Neural progenitor cell (in vitro differentiated cells): Measurements from ENCODE around the gene ADAM8. TPM values are rescaled to one million over a fixed set of nuclear protein-coding genes. Genes with fewer than 3 reads are reported as not detected.

Experiments used
- DNase-seq: peaks from one replicate; pipeline ENCODE4 v3.0.0-alpha.2; 2016; ENCODE audit warnings: low spot score
- H2AFZ ChIP-seq: fragments of 200-600 bp; sonication (generic); replicated peaks from 2 replicates; pipeline ENCODE4 v1.6.1; 2016; ENCODE audit warnings: antibody characterized with exemption
- H3F3A ChIP-seq: fragments of 200-600 bp; sonication (generic); 2 replicates; pipeline ENCODE4 v1.6.1; 2016; ENCODE audit warnings: antibody characterized with exemption, low read depth
- H3K27ac ChIP-seq: fragments of 200-600 bp; sonication (generic); 2 replicates; pipeline ENCODE4 v1.5.1; 2016; ENCODE audit warnings: mild to moderate bottlenecking
- H3K27me3 ChIP-seq: fragments of 200-600 bp; sonication (generic); 2 replicates; pipeline ENCODE4 v1.6.1; 2016; ENCODE audit warnings: mild to moderate bottlenecking, moderate library complexity
- H3K36me3 ChIP-seq: fragments of 200-600 bp; sonication (generic); 2 replicates; pipeline ENCODE4 v1.5.1; 2016
- H3K4me1 ChIP-seq: fragments of 200-600 bp; sonication (generic); 2 replicates; pipeline ENCODE4 v1.6.1; 2016; ENCODE audit warnings: mixed run types
- H3K4me2 ChIP-seq: fragments of 200-600 bp; sonication (generic); 2 replicates; pipeline ENCODE4 v1.6.1; 2016
- H3K4me3 ChIP-seq: fragments of 200-600 bp; sonication (generic); 2 replicates; pipeline ENCODE4 v1.5.1; 2016
- H3K79me2 ChIP-seq: fragments of 200-600 bp; sonication (generic); 2 replicates; pipeline ENCODE4 v1.6.1; 2016; ENCODE audit warnings: low read depth
- H3K9ac ChIP-seq: fragments of 200-600 bp; sonication (generic); 2 replicates; pipeline ENCODE4 v1.6.1; 2016
- H3K9me3 ChIP-seq: fragments of 200-600 bp; sonication (generic); 2 replicates; pipeline ENCODE4 v1.5.1; 2016; ENCODE audit warnings: low read depth
- H4K20me1 ChIP-seq: fragments of 200-600 bp; sonication (generic); 2 replicates; pipeline ENCODE4 v1.6.1; 2016; ENCODE audit warnings: low read depth
- H3K27ac Mint-ChIP-seq: 3 replicates; pipeline ENCODE4 v1.8.0; 2021; ENCODE audit warnings: mixed read lengths
- H3K27me3 Mint-ChIP-seq: 2 replicates; pipeline ENCODE4 v1.8.0; 2022; ENCODE audit warnings: low read depth, mild to moderate bottlenecking, inconsistent platforms, moderate library complexity, mixed read lengths; ENCODE audit not compliant: insufficient read depth
- H3K36me3 Mint-ChIP-seq: 3 replicates; pipeline ENCODE4 v1.8.0; 2021; ENCODE audit warnings: mixed read lengths
- H3K4me1 Mint-ChIP-seq: 3 replicates; pipeline ENCODE4 v1.8.0; 2021; ENCODE audit warnings: mixed read lengths
- H3K4me3 Mint-ChIP-seq: 3 replicates; pipeline ENCODE4 v1.8.0; 2021; ENCODE audit warnings: mild to moderate bottlenecking, moderate library complexity, mixed read lengths
- H3K9me3 Mint-ChIP-seq: 3 replicates; pipeline ENCODE4 v1.8.0; 2020; ENCODE audit warnings: mixed read lengths
- EZH2 ChIP-seq: fragments of 200-600 bp; sonication (generic); IDR thresholded peaks from 2 replicates; pipeline ENCODE4 v1.6.1; 2017; ENCODE audit warnings: antibody characterized with exemption, mild to moderate bottlenecking, moderate library complexity
- EZH2phosphoT487 ChIP-seq: fragments of 200-600 bp; sonication (generic); IDR thresholded peaks from 2 replicates; pipeline ENCODE4 v1.6.1; 2017; ENCODE audit warnings: antibody characterized with exemption
- total RNA-seq: library from RNA; depleted of rRNA; stranded (reverse); fragments of >200 nt; gene quantifications from 2 replicates; pipeline ENCODE4 v1.2.3, GENCODE V29; 2015; ENCODE audit warnings: low replicate concordance
- TF ChIP-seq, protein P1 (sequence below): fragments of 200-600 bp; sonication (generic); IDR thresholded peaks from 2 replicates; pipeline ENCODE4 v1.5.1; 2017; ENCODE audit warnings: antibody characterized with exemption, mild to moderate bottlenecking

The ADAM8 gene
- total RNA-seq, 1 donor from 2014 or later: 3.3 TPM

DNA sequence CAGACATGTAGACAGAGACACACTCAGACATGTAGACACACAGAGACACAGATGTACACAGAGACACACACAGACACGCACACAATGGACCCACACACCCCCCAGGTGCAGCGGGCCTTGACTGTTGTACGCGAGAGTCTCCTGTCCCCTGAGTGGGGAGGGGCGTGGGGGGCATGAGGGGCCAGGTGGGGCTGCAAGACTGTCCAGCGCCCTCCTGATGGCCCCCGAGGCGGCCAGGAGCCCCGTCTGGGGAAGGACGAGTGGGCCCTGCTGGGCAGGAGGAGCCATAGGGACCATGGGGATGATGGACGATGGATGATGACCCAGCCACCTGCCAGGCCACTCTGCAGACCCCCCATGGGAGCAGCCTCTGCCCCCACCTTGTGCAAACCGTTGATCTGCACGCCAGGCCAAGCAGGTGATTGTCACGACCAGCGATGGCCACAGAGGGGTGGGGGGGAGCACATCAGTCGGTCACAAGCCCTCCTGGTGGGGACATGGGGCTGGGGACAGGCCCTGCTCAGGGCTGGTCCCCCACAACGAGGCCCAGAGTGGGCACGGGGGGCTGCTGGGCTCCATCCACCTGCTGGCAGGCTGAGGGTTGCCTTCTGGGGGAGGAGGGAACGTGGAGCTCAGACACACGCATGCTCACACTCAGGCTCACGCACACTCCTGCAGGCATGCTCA, 27.4 kb downstream of the ADAM8 start:
- Histone ChIP-seq H3K4me1 (peaks cover 15% of the 10 kb centered on the region), H3K79me2 (no peaks in the 10 kb centered on the region), H3K9me3 (no peaks in the 10 kb centered on the region), H3K27ac (no peak overlapping the region), H3K4me2 (no peak overlapping the region), H3K27me3 (no peaks in the 10 kb centered on the region), H3F3A (no peaks in the 10 kb centered on the region), H3K36me3 (no peaks in the 10 kb centered on the region), H3K9ac (no peak overlapping the region), H2AFZ (no peak overlapping the region), H3K4me3 (no peak overlapping the region), H4K20me1 (no peaks in the 10 kb centered on the region)
- no peak for DNase-seq
- H3K4me3 Mint-ChIP-seq: no peak overlapping the region
- no peaks in the 10 kb centered on the region for H3K36me3 Mint-ChIP-seq
- H3K9me3 Mint-ChIP-seq: no peaks in the 10 kb centered on the region
- peaks cover 19% of the 10 kb centered on the region for H3K4me1 Mint-ChIP-seq
- peak overlapping the region; percentile 64 for H3K27ac Mint-ChIP-seq
- H3K27me3 Mint-ChIP-seq: peaks cover 7% of the 10 kb centered on the region
- TF ChIP-seq EZH2phosphoT487 (no peak), EZH2 (no peak)
- TF ChIP-seq, protein P1, sequence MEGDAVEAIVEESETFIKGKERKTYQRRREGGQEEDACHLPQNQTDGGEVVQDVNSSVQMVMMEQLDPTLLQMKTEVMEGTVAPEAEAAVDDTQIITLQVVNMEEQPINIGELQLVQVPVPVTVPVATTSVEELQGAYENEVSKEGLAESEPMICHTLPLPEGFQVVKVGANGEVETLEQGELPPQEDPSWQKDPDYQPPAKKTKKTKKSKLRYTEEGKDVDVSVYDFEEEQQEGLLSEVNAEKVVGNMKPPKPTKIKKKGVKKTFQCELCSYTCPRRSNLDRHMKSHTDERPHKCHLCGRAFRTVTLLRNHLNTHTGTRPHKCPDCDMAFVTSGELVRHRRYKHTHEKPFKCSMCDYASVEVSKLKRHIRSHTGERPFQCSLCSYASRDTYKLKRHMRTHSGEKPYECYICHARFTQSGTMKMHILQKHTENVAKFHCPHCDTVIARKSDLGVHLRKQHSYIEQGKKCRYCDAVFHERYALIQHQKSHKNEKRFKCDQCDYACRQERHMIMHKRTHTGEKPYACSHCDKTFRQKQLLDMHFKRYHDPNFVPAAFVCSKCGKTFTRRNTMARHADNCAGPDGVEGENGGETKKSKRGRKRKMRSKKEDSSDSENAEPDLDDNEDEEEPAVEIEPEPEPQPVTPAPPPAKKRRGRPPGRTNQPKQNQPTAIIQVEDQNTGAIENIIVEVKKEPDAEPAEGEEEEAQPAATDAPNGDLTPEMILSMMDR: no peak

DNA sequence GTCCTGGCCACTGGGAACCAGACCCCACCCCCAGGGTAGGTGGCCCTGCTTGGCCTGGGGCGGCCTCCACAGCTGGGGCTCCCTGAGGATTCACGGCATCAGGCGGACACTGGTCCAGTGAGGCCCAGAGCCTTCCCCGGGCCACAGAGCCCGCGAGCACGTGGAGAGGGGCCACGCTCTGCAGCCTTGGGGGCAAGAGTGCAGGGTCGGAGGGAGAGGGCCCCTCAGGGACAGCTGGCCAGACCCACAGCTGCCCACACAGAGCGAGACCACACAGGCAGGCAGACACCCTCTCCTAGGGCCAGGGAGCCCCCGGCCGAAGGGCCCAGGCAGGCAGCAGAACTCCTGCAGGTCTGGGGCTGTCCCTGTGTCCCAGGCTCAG, 28.3 kb downstream of the ADAM8 start:
- Histone ChIP-seq H3K27me3 (no peaks in the 10 kb centered on the region), H3K4me1 (peaks cover 17% of the 10 kb centered on the region), H2AFZ (no peak overlapping the region), H3K9me3 (no peaks in the 10 kb centered on the region), H3K27ac (no peak overlapping the region), H3K36me3 (no peaks in the 10 kb centered on the region), H3K79me2 (no peaks in the 10 kb centered on the region), H3K9ac (no peak overlapping the region), H4K20me1 (no peaks in the 10 kb centered on the region), H3K4me3 (no peak overlapping the region), H3K4me2 (no peak overlapping the region), H3F3A (no peaks in the 10 kb centered on the region)
- Mint-ChIP-seq H3K36me3 (no peaks in the 10 kb centered on the region), H3K27ac (no peak overlapping the region), H3K4me3 (no peak overlapping the region), H3K9me3 (no peaks in the 10 kb centered on the region), H3K4me1 (peaks cover 19% of the 10 kb centered on the region), H3K27me3 (peaks cover 9% of the 10 kb centered on the region)
- no peak for DNase-seq
- TF ChIP-seq EZH2 (no peak), EZH2phosphoT487 (no peak)

DNA sequence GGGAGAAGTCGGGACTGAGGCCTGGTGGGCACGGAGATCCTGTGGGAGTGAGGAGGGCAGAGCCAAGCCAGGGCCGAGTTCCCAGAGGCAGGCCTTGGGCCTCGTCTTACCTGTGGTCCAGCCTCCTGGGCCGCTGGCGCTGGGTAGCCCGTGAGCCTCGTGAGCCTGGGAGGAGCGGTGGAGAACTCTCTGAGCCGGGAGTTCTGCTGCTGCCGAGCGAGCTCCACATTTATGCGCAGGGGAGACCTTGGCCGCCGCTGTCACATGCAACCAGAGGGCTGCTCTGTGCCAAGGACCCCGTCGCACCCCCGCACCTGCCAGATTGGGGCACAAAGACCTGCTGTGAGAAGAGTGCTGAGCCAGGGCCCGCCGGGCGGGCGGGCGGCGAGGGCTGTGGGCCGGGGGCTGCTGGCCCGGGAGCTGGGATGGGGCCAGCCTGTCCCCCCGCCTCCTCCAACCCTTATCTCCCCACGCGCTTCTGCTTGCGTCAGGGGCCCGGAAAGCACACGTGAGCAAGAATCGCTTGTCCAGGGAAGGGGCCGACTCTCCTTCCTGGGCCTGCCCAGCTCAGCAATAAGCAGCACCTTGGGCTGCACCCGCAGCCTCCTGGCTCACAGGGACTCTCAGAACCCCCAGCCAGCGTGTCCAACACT, 28.9 kb downstream of the ADAM8 start:
- no peaks in the 10 kb centered on the region for H3K27me3 ChIP-seq
- no peak overlapping the region for H3K4me2 ChIP-seq
- H3K79me2 ChIP-seq: no peaks in the 10 kb centered on the region
- H3K4me3 Mint-ChIP-seq: no peak overlapping the region
- H3K4me3 ChIP-seq: no peak overlapping the region
- no peak overlapping the region for H3K27ac ChIP-seq
- no peaks in the 10 kb centered on the region for H3K36me3 Mint-ChIP-seq
- H3K27ac Mint-ChIP-seq: no peak overlapping the region
- H4K20me1 ChIP-seq: no peaks in the 10 kb centered on the region
- H3K9me3 ChIP-seq: no peaks in the 10 kb centered on the region
- peaks cover 12% of the 10 kb centered on the region for H3K27me3 Mint-ChIP-seq
- no peaks in the 10 kb centered on the region for H3K36me3 ChIP-seq
- H2AFZ ChIP-seq: no peak overlapping the region
- H3K9ac ChIP-seq: no peak overlapping the region
- TF ChIP-seq EZH2phosphoT487 (no peak), EZH2 (no peak)
- TF ChIP-seq, protein P1: no peak
- no peak for DNase-seq
- no peaks in the 10 kb centered on the region for H3K9me3 Mint-ChIP-seq
- H3F3A ChIP-seq: no peaks in the 10 kb centered on the region
- peaks cover 22% of the 10 kb centered on the region for H3K4me1 Mint-ChIP-seq
- peaks cover 17% of the 10 kb centered on the region for H3K4me1 ChIP-seq

DNA sequence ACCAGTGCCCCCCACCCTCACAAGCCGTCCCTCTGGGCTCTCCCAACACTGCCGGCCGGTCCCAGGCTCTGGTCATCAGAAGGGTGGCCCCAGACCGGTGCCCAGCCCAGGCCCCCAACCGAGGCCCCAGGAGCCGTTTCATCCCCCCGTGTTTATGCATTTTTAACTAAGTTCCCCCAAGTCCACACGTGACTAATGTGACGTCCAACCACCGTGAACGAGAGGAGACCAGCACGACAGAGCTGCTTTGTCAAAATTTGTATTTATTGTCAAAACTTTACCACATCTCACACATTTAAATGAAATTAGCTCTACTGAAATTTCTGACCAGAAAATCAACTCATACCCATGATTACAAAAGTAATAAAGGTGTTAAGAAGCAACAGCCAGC, 30.4 kb downstream of the ADAM8 start:
- Histone ChIP-seq H3K4me1 (peaks cover 17% of the 10 kb centered on the region), H3K27me3 (peaks cover 4% of the 10 kb centered on the region), H3F3A (no peaks in the 10 kb centered on the region), H2AFZ (no peak overlapping the region), H3K9me3 (no peaks in the 10 kb centered on the region), H3K27ac (no peak overlapping the region), H3K36me3 (no peaks in the 10 kb centered on the region), H4K20me1 (no peaks in the 10 kb centered on the region), H3K4me3 (no peak overlapping the region), H3K4me2 (no peak overlapping the region), H3K79me2 (no peaks in the 10 kb centered on the region), H3K9ac (no peak overlapping the region)
- DNase-seq: no peak
- Mint-ChIP-seq H3K36me3 (no peaks in the 10 kb centered on the region), H3K9me3 (no peaks in the 10 kb centered on the region), H3K4me3 (no peak overlapping the region), H3K27ac (no peak overlapping the region), H3K4me1 (peaks cover 22% of the 10 kb centered on the region), H3K27me3 (peaks cover 13% of the 10 kb centered on the region)
- TF ChIP-seq EZH2phosphoT487: no peak
- TF ChIP-seq EZH2: no peak
- TF ChIP-seq, protein P1: no peak
